WERI-Rb-1 (cell line): Measurements from ENCODE around the gene METTL26.

Experiments
- DNase-seq: peaks from one replicate; pipeline ENCODE4 v3.0.0-alpha.2; 2020
- H3K27ac ChIP-seq: fragments of 250-450 bp; sonication (Bioruptor Pico); 2 replicates; pipeline ENCODE4 v1.5.1; 2020; ENCODE audit warnings: mild to moderate bottlenecking, moderate library complexity
- H3K27me3 ChIP-seq: fragments of 250-450 bp; sonication (Bioruptor Pico); 2 replicates; pipeline ENCODE4 v1.5.1; 2021; ENCODE audit warnings: mild to moderate bottlenecking, low read depth, moderate library complexity; ENCODE audit not compliant: insufficient read depth, severe bottlenecking
- H3K36me3 ChIP-seq: fragments of 250-450 bp; sonication (Bioruptor Pico); 2 replicates; pipeline ENCODE4 v1.5.1; 2020; ENCODE audit warnings: mild to moderate bottlenecking, moderate library complexity
- H3K4me3 ChIP-seq: 2 replicates; pipeline ENCODE4 v1.5.1; 2011; ENCODE audit warnings: low read depth, mild to moderate bottlenecking, control low read depth, low read length
- H3K9me3 ChIP-seq: fragments of 250-450 bp; sonication (Bioruptor Pico); 2 replicates; pipeline ENCODE4 v1.5.1; 2021; ENCODE audit warnings: mild to moderate bottlenecking, moderate library complexity; ENCODE audit not compliant: severe bottlenecking
- CTCF ChIP-seq: IDR thresholded peaks from 2 replicates; pipeline ENCODE4 v1.5.1; 2011; ENCODE audit warnings: low read depth, mild to moderate bottlenecking, control low read depth, inconsistent platforms, low read length

The METTL26 gene

GRCh38 chr16:616733-617586 lies 19.1 kb downstream of the METTL26 start:
- Histone ChIP-seq H3K9me3 (no peaks in the 10 kb centered on the region), H3K27me3 (no peaks in the 10 kb centered on the region), H3K36me3 (peaks cover 18% of the 10 kb centered on the region), H3K4me3 (no peak overlapping the region), H3K27ac (peak overlapping the region; percentile 62)
- TF ChIP-seq CTCF, result no peak
- no peak for DNase-seq

- TF ChIP-seq CTCF, result no peak
- peaks cover 16% of the 10 kb centered on the region for H3K36me3 ChIP-seq
Observed at GRCh38 chr16:615122-615521, 21.0 kb downstream of the METTL26 start.

GRCh38 chr16:610513-611381 lies 25.4 kb downstream of the METTL26 start:
- peak; percentile 90 for DNase-seq
- Histone ChIP-seq H3K4me3 (no peak overlapping the region), H3K27ac (peak overlapping the region; percentile 23)

More at GRCh38 chr16:615122-615521, 21.0 kb downstream of the METTL26 start:
- Histone ChIP-seq H3K27me3 (no peaks in the 10 kb centered on the region), H3K27ac (no peak overlapping the region), H3K4me3 (no peak overlapping the region), H3K9me3 (no peaks in the 10 kb centered on the region)
- DNase-seq, result no peak

GRCh38 chr16:609984-610383 lies 26.1 kb downstream of the METTL26 start:
- Histone ChIP-seq H3K4me3 (no peak overlapping the region), H3K27me3 (no peaks in the 10 kb centered on the region), H3K27ac (peak overlapping the region; percentile 23), H3K9me3 (peaks cover 5% of the 10 kb centered on the region), H3K36me3 (peaks cover 11% of the 10 kb centered on the region)
- no peak for DNase-seq
- no peak for TF ChIP-seq CTCF

More at GRCh38 chr16:610513-611381, 25.4 kb downstream of the METTL26 start:
- Histone ChIP-seq H3K27me3 (no peaks in the 10 kb centered on the region), H3K36me3 (peaks cover 5% of the 10 kb centered on the region), H3K9me3 (no peaks in the 10 kb centered on the region)
- TF ChIP-seq CTCF, result peak; percentile 96

- peak overlapping the region; percentile 23; the same call in 1 of the 2 replicates for H3K27ac ChIP-seq
- H3K9me3 ChIP-seq, result peaks cover 11% of the 10 kb centered on the region
- DNase-seq, result no peak
- H3K4me3 ChIP-seq, result no peak overlapping the region
- H3K36me3 ChIP-seq, result peaks cover 14% of the 10 kb centered on the region
- no peak for TF ChIP-seq CTCF
- H3K27me3 ChIP-seq, result no peaks in the 10 kb centered on the region
Observed at GRCh38 chr16:609316-609715, 26.8 kb downstream of the METTL26 start.
